G401 (cell line): ENCODE measurements around the gene SUMF1. TPM values are rescaled to one million over a fixed set of nuclear protein-coding genes. Genes with fewer than 3 reads are reported as not detected.
A peak's percentile ranks its signal among the peaks of the same experiment; 100 is the strongest.

Experiments used
- DNase-seq: peaks from one replicate; pipeline ENCODE4 v3.0.0-alpha.2; 2015; ENCODE audit warnings: low spot score
- in situ Hi-C: cut with HindIII; loops from 2 replicates; pipeline ENCODE4 v1.10.0; 2016; ENCODE audit warnings: low sequenced_read_pairs, mixed read lengths
- total RNA-seq: library from RNA; depleted of rRNA; stranded (reverse); fragments of >200 nt; shearing (Covaris generic); gene quantifications from 2 replicates; pipeline ENCODE4 v1.2.3, GENCODE V29; 2014; rRNA removed

Gene SUMF1
- total RNA-seq, 1 experiment from 2014 or later = 31.9 TPM

DNA sequence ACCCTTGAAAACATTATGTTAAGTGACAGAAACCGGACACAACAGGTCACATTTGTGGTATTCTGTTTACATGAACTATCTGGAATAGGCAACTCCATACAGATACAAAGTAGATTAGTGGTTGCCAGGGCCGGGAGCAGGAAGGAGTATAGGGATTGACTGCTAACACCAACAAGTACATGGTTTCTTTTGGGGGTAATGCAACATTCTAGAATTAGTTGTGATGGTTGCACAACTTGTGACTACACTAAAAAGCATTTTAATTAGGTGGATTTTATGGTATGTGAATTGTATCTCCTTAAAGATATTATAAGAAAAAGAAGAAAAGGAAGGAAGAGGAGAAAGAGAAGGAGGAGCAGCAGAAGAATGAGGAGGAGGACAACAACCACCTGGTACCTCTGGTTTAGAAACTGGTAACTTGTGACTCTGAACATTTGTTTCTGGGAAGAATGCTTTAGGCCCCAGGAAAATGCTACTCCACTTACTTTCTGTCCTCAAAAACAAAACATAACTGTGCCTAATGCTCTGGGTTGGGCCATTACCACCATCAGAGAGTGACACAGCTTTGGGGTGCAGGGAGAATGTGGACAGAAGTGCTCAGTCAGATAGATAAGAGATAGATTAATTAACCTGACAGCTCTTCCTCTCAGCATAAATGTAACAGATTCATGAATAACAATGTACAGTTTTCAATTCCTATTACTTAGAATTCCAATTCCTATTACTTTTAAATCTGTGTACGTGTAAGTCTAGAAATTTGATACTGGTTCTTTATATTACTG is 143.6 kb downstream of the SUMF1 start:
- in situ Hi-C loops = no loop called here
- DNase-seq = no peak

DNA sequence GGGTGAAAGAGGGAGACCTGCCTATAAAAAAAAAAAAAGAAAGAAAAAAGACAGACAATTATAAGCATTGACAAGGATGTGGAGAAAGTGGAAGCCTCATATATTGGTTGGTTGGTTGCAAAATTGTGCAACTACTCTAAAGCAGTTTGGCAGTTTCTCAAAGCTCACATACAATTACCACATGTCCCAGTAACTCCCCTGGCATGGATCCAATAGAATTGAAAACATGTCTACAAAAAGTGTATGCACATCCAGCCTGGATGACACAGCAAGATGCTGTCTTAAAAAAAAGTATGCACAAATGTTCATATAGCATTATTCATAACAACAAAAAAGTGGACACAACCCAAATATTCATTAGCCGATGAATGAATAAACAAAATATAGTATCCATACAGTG is 144.4 kb downstream of the SUMF1 start:
- peak; percentile 15 for DNase-seq
- in situ Hi-C loops = no loop called here

DNA sequence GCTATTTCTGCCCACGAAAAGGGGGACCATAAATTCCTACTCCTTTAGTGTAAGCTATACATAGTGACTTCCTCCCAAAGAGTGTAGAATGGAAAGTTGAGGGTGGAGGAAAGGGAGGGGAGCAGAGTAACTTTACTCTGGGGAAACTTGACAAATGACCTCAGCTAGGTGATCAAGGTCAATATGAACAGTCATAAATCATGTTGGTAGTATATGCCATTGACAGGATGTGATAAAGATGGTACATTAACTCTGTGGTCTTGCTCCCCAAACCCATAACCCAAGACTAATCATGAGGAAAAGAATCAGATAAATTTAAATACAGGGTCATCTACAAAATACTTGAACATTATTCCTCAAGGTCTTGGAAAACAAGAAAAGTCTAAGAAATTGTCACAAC is 145.3 kb downstream of the SUMF1 start:
- in situ Hi-C loops = no loop called here
- no peak for DNase-seq

DNA sequence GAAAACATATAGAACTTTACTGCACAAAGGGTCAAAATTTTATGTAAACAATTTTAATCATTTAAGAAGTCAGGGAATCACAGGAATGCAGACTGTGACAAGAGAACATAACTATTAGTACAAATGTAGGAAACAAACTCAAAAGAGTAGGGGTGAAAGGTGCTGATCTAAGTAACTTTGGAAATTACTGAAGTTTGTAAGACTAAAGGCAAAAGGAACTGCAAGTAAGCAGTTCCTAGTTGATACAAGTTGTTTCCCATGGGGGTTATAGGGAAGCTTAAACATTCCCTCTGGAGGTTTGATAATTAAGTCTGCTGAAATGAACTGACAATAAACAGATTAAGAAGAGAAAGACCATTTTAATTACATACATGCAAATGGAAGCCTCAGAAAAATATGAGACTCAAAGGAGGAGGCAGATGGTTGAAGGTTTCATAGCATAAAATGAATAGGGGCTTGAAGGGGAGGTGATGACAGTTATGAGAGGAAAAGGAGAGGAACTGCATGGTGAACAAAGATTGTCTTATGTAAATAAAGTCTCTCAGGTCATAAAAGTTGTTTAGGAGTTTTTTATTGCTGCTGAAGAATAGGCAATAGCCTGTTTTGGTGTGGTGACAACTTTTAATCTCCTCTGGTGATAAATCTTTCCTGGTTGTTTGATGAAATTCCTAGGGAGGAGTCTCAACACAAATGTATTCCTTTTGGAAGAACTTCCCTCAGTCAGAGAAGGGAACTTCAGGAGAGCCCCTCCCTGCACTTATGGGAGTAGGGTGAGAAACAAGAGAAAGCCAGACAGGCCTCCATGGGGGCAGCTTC is 146.8 kb downstream of the SUMF1 start:
- in situ Hi-C loops = no loop called here
- no peak for DNase-seq

DNA sequence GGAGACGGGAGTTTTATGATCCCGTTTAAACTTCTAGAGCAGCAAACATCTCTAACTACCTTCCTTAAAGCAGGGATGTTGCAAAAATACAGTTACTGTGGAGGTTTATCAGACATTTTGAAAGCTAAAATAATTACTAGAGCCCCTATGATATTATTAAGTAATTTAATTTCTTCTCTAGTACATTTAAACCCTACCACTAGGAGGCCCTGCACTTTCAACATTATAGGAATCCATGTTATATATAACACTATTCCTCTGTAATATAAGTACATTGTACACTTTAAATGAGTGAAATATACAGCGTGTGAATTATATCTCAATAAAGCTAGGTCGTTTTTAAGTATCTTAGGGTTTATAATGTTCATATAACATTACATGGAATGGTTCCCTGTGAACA is 152.4 kb downstream of the SUMF1 start:
- in situ Hi-C loops = no loop called here
- no peak for DNase-seq

DNA sequence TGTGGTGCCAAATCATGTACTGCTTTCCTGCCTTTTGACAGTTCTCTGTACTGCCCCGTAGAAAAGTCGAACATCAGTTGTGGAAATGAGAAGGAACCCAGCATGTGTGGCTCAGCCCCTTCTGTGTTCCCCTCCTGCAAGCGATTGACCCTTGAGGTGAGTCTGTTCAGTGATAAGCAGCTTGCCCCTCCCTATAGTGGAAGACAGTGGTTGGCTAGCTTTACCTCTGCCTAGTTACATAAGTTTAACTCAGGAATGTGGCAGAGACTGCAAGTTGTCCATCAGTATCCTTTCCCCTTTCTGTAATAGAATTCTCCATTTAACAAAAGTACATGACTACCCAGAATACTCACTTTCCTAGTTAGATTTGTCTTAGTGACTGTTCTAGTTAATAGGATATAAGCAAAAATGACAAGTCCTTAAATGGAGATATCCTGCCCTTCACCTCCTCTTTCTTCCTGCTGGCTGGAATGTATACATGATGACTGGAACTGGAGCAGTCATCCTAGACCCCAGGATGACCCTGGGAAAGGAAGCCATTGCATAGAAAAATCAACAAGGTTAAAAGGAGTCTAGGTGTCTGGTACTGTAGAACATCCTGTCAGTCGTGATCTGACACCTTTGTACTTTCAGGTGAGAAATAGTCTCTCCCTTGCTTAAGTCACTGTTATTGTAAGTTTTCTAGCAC is 153.3 kb downstream of the SUMF1 start:
- DNase-seq = no peak
- in situ Hi-C loops = no loop called here

DNA sequence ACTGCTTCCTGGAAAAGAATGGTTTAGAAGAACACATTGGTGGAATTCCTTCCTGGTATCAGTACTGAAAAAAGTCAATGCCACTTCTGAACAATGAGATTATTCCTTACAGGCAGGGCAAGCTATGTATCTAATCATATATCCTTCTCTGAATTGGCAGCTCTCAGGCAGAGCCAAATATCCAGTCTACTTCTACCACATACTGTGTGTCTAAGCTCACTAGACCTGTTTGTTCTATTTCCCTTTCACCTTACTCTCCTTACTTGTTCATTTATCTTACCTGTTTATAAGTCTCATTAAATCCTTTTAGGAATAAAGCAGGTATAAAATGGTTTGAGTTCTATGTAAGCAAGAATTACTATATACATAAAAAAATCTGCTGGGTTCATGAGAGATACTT is 155.6 kb downstream of the SUMF1 start:
- in situ Hi-C loops = no loop called here
- DNase-seq = no peak

Other genes starting within 250 kb of the SUMF1 start
- gene SETMAR, start 163.9 kb downstream of the SUMF1 start, total RNA-seq = 18.8 and 25.0 TPM in 2 replicates
- gene ITPR1, start 26.1 kb upstream of the SUMF1 start, total RNA-seq = 9.9 and 10.2 TPM in 2 replicates